GM21381 (cell line): ENCODE measurements around the gene IL26.

Experiments used
- ATAC-seq: cut with Tn5 transposase; IDR thresholded peaks from one replicate; pipeline ENCODE4 v1.9.1; 2021; ENCODE audit warnings: mild to moderate bottlenecking, moderate library complexity; ENCODE audit not compliant: unreplicated experiment

The IL26 gene

DNA sequence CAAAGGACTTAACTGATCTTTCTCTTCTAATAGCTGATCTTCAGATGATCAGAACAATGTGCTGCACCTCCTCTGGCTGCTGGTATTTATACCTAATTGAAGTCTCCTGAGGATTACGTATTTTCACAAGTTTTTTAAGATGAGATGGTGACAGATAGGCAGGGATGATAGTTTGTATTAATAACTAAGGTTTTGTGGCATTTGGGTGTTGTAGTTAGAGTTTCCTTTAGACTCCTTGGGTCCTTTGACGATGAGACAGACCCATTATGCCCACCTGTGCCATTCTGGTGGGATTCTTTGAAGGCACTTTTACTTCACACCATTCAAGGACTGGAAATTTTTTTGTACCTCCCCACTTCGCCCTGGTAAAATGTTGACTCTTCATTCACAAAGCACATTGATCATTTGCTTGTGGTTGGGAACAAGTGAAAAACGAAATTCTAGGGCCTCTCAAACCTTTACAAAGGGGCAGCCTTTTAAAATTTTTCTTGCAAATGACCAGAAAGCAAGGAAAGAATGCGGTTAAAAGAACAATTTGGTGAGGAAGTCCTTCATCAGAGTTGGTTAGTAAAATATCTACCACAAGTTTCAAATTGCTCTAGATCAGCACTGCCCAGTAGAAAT is 65.8 kb downstream of the IL26 start, which contains the start of gene IFNG:
IFNG (minus strand) TSS at position 60 of the 624 bp plus-strand sequence. CDS start 125 bp downstream, outside the sequence.
- peak; percentile 63 for ATAC-seq

DNA sequence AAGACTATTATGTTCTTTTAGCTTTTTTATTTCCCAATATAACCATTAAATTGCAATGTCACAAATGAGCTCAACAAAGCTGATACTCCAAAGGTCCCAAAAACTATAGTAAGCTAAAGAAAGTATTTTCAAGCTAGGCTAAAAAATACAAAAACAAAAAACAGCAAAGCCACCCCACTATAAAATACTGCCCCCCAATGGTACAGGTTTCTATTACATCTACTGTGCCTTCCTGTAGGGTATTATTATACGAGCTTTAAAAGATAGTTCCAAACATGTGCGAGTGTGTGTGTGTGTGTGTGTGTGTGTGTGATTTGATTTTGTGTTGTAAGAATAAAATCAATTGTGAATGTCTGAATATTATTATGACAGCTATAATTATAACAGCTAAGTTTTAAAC is 67.2 kb downstream of the IL26 start:
- ATAC-seq: no peak

DNA sequence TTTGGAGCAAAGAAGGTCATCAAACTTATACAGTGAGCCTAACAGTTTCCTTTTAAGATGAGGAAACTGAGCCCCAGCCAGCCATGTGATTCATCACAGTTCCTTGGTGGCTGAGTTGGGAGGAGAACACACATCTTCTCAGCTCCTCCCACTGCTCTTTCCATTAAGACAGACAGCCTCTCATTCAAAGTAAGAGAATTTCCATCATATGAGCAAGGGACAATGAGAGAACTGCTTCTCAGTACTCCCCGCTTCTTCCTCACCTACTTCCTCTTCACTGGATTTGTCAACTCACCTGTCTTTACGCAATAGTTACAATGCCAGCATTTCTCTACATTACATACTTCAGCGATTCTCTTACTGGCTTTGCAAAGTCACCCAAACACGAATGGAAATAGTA is 68.2 kb downstream of the IL26 start:
- no peak for ATAC-seq

DNA sequence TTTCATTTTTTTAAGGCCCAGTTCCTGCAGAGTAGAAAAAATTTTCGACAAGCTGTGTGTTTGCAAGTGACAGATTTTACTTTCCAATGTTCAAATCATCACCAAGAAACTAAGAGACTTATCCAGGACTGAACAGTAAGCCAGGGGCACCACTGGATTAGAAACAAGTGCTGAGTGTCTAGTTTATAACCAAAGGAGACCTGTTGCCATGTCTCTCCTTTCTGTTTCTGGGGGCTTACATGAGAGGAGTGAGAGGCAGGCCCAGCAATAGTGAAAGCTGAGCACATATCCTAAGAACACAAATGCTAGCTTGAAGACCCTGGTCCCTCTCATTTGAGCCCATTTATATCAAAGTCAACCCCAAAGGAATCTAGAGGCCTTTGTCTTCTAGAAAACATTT is 69.0 kb downstream of the IL26 start:
- ATAC-seq: no peak

DNA sequence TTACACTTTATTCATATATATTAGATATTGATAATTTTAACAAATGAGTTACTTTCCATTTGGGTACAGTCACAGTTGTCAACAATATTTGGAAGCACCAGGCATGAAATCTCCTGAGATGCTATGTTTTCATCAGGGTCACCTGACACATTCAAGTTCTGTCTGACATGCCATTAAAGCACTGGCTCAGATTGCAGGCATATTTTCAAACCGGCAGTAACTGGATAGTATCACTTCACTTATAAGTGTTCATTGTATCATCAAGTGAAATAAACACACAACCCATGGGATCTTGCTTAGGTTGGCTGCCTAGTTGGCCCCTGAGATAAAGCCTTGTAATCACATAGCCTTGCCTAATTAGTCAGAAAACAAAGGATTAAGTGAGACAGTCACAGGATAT is 70.8 kb downstream of the IL26 start:
- ATAC-seq: no peak
